Thyroid gland (tissue), 4 donors: ENCODE results near the gene ECPAS. TPM values are rescaled to one million over a fixed set of nuclear protein-coding genes. Genes with fewer than 3 reads are reported as not detected.

Source experiments
- DNase-seq, 2 donors: peaks; one replicate each; pipeline ENCODE4 v3.0.0-alpha.2; 2019
- H3K27ac ChIP-seq, 3 donors: fragments of 200-600 bp; sonication (generic); 1 replicate in 2 of 3; 2 replicates in 1 of 3; pipeline ENCODE4 v1.5.1; 2016 to 2019; ENCODE audit warnings: mild to moderate bottlenecking in 1 of 3, moderate library complexity in 1 of 3
- H3K27me3 ChIP-seq: fragments of 200-600 bp; sonication (generic); one replicate; pipeline ENCODE4 v1.5.1; 2019
- H3K36me3 ChIP-seq, 2 donors: fragments of 200-600 bp; sonication (generic); one replicate each; pipeline ENCODE4 v1.5.1; 2016 to 2019
- H3K4me1 ChIP-seq, 2 donors: fragments of 200-600 bp; sonication (generic); one replicate each; pipeline ENCODE4 v1.5.1; 2017 to 2019
- H3K4me3 ChIP-seq, 3 donors: fragments of 200-600 bp; sonication (generic); replicated peaks in 1 of 3; 1 replicate in 2 of 3; 2 replicates in 1 of 3; pipeline ENCODE4 v1.5.1; 2016; ENCODE audit warnings: mild to moderate bottlenecking in 1 of 3
- H3K9me3 ChIP-seq: fragments of 200-600 bp; sonication (generic); one replicate; pipeline ENCODE4 v1.5.1; 2017
- POLR2A ChIP-seq, 2 donors: fragments of 450-650 bp; IDR thresholded peaks; one replicate each; pipeline ENCODE4 v1.6.1; 2017; ENCODE audit warnings: antibody characterized with exemption in 2 of 2, mild to moderate bottlenecking in 2 of 2, moderate library complexity in 1 of 2
- WGBS, 2 donors: methylation state at CpG; one replicate each; pipeline ENCODE4 v1.1.5; 2017; 5-methylcytosine and 5-hydroxymethylcytosine counted together
- intact Hi-C: fragments of 100-400 bp; cut with DNase I; formaldehyde crosslinking; loops from one replicate; pipeline ENCODE4 v1.15.1; 2023
- total RNA-seq, 4 donors: library from RNA; depleted of rRNA; stranded (reverse); fragments of >200 nt; gene quantifications; one replicate each; pipeline ENCODE4 v1.2.3, GENCODE V29; 2016
- TF ChIP-seq, protein P1 (sequence below), 6 experiments: fragments of 200-600 bp in 3 of 6; fragments of 450-650 bp in 3 of 6; sonication (generic) in 3 of 6; IDR thresholded peaks; one replicate each; pipeline ENCODE4 v1.5.1; 2016 to 2019; ENCODE audit warnings: antibody characterized with exemption in 6 of 6, mild to moderate bottlenecking in 2 of 6, inconsistent platforms in 1 of 6, moderate library complexity in 1 of 6

Gene ECPAS
- total RNA-seq, 4 donors from 2014 or later, result 78.1 to 128 (median 81.5) TPM

- DNase-seq, result no peak
- 95% methylated on average over 11 of the region's 11 CpGs for WGBS, 2 donors
- H3K9me3 ChIP-seq, result no peaks in the 10 kb centered on the region
- intact Hi-C loops, result no loop called here
- no peaks in the 10 kb centered on the region for H3K4me1 ChIP-seq
- H3K27me3 ChIP-seq, result no peaks in the 10 kb centered on the region
- H3K4me3 ChIP-seq, result no peak overlapping the region
- TF ChIP-seq POLR2A (IDR thresholded peaks at IDR 0.05), result no peak
- TF ChIP-seq, protein P1, sequence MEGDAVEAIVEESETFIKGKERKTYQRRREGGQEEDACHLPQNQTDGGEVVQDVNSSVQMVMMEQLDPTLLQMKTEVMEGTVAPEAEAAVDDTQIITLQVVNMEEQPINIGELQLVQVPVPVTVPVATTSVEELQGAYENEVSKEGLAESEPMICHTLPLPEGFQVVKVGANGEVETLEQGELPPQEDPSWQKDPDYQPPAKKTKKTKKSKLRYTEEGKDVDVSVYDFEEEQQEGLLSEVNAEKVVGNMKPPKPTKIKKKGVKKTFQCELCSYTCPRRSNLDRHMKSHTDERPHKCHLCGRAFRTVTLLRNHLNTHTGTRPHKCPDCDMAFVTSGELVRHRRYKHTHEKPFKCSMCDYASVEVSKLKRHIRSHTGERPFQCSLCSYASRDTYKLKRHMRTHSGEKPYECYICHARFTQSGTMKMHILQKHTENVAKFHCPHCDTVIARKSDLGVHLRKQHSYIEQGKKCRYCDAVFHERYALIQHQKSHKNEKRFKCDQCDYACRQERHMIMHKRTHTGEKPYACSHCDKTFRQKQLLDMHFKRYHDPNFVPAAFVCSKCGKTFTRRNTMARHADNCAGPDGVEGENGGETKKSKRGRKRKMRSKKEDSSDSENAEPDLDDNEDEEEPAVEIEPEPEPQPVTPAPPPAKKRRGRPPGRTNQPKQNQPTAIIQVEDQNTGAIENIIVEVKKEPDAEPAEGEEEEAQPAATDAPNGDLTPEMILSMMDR (IDR thresholded peaks at IDR 0.05), result no peak
- H3K36me3 ChIP-seq, result peaks cover 23 to 60% of the 10 kb centered on the region in 2 donors
- no peak overlapping the region for H3K27ac ChIP-seq
These were observed 69.8 kb downstream of the ECPAS start for GRCh38 chr9:111414406-111414805.

DNA sequence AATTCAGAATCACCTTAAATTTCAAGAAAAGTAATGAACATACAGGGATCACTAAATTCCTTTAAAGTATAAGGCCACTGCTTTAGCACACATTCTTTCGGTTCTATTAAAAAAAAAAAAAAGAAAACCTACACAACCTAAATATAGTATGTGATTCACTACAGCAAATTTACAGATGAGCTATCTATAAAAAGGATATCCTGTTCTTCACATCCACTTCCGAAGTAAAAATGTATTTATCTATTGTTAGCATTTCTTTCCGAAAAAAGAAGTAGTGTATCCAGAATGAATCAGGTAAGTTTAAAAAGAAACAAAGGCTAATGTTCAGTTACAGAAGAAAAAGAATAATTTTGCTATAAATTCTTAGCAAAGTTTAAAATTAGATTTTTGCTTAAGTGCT is 70.2 kb downstream of the ECPAS start:
- TF ChIP-seq POLR2A (IDR thresholded peaks at IDR 0.05), result no peak
- TF ChIP-seq, protein P1 (IDR thresholded peaks at IDR 0.05), result no peak
- Histone ChIP-seq H3K36me3 (peaks cover 23 to 60% of the 10 kb centered on the region in 2 donors), H3K9me3 (no peaks in the 10 kb centered on the region), H3K27ac (no peak overlapping the region), H3K4me3 (no peak overlapping the region), H3K27me3 (no peaks in the 10 kb centered on the region), H3K4me1 (no peaks in the 10 kb centered on the region)
- no peak for DNase-seq
- intact Hi-C loops, result no loop called here
- WGBS, 2 donors, result 77 to 83% methylated on average over 3 of the region's 3 CpGs

- H3K4me3 ChIP-seq, result no peak overlapping the region
- H3K27me3 ChIP-seq, result no peaks in the 10 kb centered on the region
- H3K27ac ChIP-seq, result no peak overlapping the region
- intact Hi-C loops, result no loop called here
- H3K36me3 ChIP-seq, result peaks cover 32 to 49% of the 10 kb centered on the region in 2 donors
- no peaks in the 10 kb centered on the region for H3K9me3 ChIP-seq
- H3K4me1 ChIP-seq, result no peaks in the 10 kb centered on the region
- TF ChIP-seq, protein P1 (IDR thresholded peaks at IDR 0.05), result no peak
- no peak for TF ChIP-seq POLR2A (IDR thresholded peaks at IDR 0.05)
- WGBS, 2 donors, result 90% methylated on average over 4 of the region's 4 CpGs
- DNase-seq, result no peak
These were observed 71.9 kb downstream of the ECPAS start for GRCh38 chr9:111412280-111412679.

- TF ChIP-seq, protein P1 (IDR thresholded peaks at IDR 0.05), result no peak
- no peak for TF ChIP-seq POLR2A (IDR thresholded peaks at IDR 0.05)
- Histone ChIP-seq H3K4me1 (no peaks in the 10 kb centered on the region), H3K36me3 (peaks cover 39 to 49% of the 10 kb centered on the region in 2 donors), H3K27ac (no peak overlapping the region), H3K4me3 (no peak overlapping the region), H3K27me3 (no peaks in the 10 kb centered on the region), H3K9me3 (no peaks in the 10 kb centered on the region)
- intact Hi-C loops, result no loop called here
- DNase-seq, result no peak
- WGBS, 2 donors, result 96% methylated on average over 6 of the region's 6 CpGs
These were observed 72.9 kb downstream of the ECPAS start for GRCh38 chr9:111411266-111411665.

- TF ChIP-seq POLR2A (IDR thresholded peaks at IDR 0.05), result no peak
- TF ChIP-seq, protein P1 (IDR thresholded peaks at IDR 0.05), result no peak
- H3K27ac ChIP-seq, result no peak overlapping the region
- H3K4me1 ChIP-seq, result no peaks in the 10 kb centered on the region
- H3K9me3 ChIP-seq, result no peaks in the 10 kb centered on the region
- WGBS, 2 donors, result 97% methylated on average over 3 of the region's 3 CpGs
- intact Hi-C loops, result no loop called here
- no peak for DNase-seq
- no peaks in the 10 kb centered on the region for H3K27me3 ChIP-seq
- H3K4me3 ChIP-seq, result no peak overlapping the region
- H3K36me3 ChIP-seq, result peaks cover 35% of the 10 kb centered on the region in 2 donors
These were observed 76.4 kb downstream of the ECPAS start for GRCh38 chr9:111407813-111408212.
